Measurements from ENCODE around the gene SYT11. TPM values are rescaled to one million over a fixed set of nuclear protein-coding genes. Genes with fewer than 3 reads are reported as not detected.
A peak's percentile ranks its signal among the peaks of the same experiment; 100 is the strongest.

The SYT11 gene
- polyA plus RNA-seq, 2 of the 4 experiments (the other 2 are of a cell fraction): 2.5 to 2.8 TPM

GRCh38 chr1:155859881-155860871 lies 809 bp downstream of the SYT11 start:
- H3K9me3 ChIP-seq: no peaks in the 10 kb centered on the region
- 51% methylated on average over 19 of the region's 35 CpGs for WGBS (ENCODE audit: missing lambda C conversion rate)
- peaks cover 16% of the 10 kb centered on the region for H3K4me1 ChIP-seq
- peak overlapping the region; percentile 49; the same call in 2 of the 3 replicates for H3K4me2 ChIP-seq
- ChIA-PET POLR2A (interaction anchor here (0.7 kb wide), 1 partner anchor 74 kb away, joined by 4 read pairs; the partner anchor contains the start of gene KHDC4), CTCF (interaction anchor here (0.5 to 3.9 kb wide), 5 partner anchors 9 to 129 kb away, joined by 3 to 14 read pairs (median 4); no protein-coding TSS in a partner anchor)
- peak overlapping the region; percentile 49; the same call in 2 of the 3 replicates for H3K4me3 ChIP-seq
- ATAC-seq (no peak), DNase-seq (ENCODE audit: low read depth in 1 of 2, low spot score in 1 of 2) (no peak), FAIRE-seq (no peak)
- H3K27ac ChIP-seq: 0 out of 6 replicates have a peak overlapping the region, but pooled peaks of 1 of the 2 experiments have one; percentile 3
- no peak for TF ChIP-seq BCL3 (IDR thresholded peaks at IDR 0.05)
- TF ChIP-seq MYC (IDR thresholded peaks at IDR 0.05; ENCODE audit: borderline replicate concordance, low read length): no peak
- TF ChIP-seq ELK1 (IDR thresholded peaks at IDR 0.05; ENCODE audit: low read depth, low read length): no peak
- no peak for TF ChIP-seq POLR2AphosphoS2 (conservative IDR thresholded peaks at IDR 0.05; ENCODE audit: low read length)
- TF ChIP-seq E2F6 (IDR thresholded peaks at IDR 0.05; ENCODE audit: borderline replicate concordance, low read depth): no peak
- TF ChIP-seq HDAC2 (IDR thresholded peaks at IDR 0.05): no peak
- no peak for TF ChIP-seq KDM5A (IDR thresholded peaks at IDR 0.05)

- DNase-seq (ENCODE audit: low read depth in 1 of 2, low spot score in 1 of 2): no peak
- no peak overlapping the region for H3K4me3 ChIP-seq
- ChIA-PET CTCF (interaction anchor here (1.3 kb wide), 1 partner anchor 9 kb away, joined by 3 read pairs; no protein-coding TSS in a partner anchor), POLR2A (interaction anchor here (0.7 kb wide), 1 partner anchor 33 kb away, joined by 3 read pairs; no protein-coding TSS in a partner anchor)
- WGBS (ENCODE audit: missing lambda C conversion rate): 78% methylated on average over 2 of the region's 2 CpGs
- peaks cover 16% of the 10 kb centered on the region for H3K4me1 ChIP-seq
- ATAC-seq: no peak
- H3K9me3 ChIP-seq: no peaks in the 10 kb centered on the region
- no peak overlapping the region for H3K27ac ChIP-seq
- H3K4me2 ChIP-seq: no peak overlapping the region
- TF ChIP-seq TFCP2L1 (CRISPR knock-in tag; IDR thresholded peaks at IDR 0.05) (no peak), KDM1A (IDR thresholded peaks at IDR 0.05; ENCODE audit: low read depth) (no peak), BHLHE40 (IDR thresholded peaks at IDR 0.05; ENCODE audit: low read depth, low read length) (no peak), CBX8 (IDR thresholded peaks at IDR 0.05) (no peak), JUNB (IDR thresholded peaks at IDR 0.05) (no peak), RFX5 (IDR thresholded peaks at IDR 0.05) (no peak), FOSL2 (IDR thresholded peaks at IDR 0.05) (no peak), FOSL2 (CRISPR knock-in tag; IDR thresholded peaks at IDR 0.05) (no peak), MYC (IDR thresholded peaks at IDR 0.05; ENCODE audit: borderline replicate concordance, low read length) (no peak), ZFP36 (IDR thresholded peaks at IDR 0.05; ENCODE audit: borderline replicate concordance, partially characterized antibody) (no peak), KDM5A (IDR thresholded peaks at IDR 0.05) (no peak), RCOR1 (IDR thresholded peaks at IDR 0.05; ENCODE audit: low read depth, low read length) (no peak), TP53 (CRISPR knock-in tag; IDR thresholded peaks at IDR 0.05) (no peak), USF2 (IDR thresholded peaks at IDR 0.05) (no peak), FOSB (CRISPR knock-in tag; IDR thresholded peaks at IDR 0.05) (no peak)
- no peak for FAIRE-seq
Observed at GRCh38 chr1:155860970-155861510, 1.7 kb downstream of the SYT11 start.

Measured in A549 (cell line).